ENCODE results near the gene LAPTM5. TPM values are rescaled to one million over a fixed set of nuclear protein-coding genes. Genes with fewer than 3 reads are reported as not detected.

Gene LAPTM5
- total RNA-seq, 1 donor from 2014 or later: 3.9 TPM

DNA sequence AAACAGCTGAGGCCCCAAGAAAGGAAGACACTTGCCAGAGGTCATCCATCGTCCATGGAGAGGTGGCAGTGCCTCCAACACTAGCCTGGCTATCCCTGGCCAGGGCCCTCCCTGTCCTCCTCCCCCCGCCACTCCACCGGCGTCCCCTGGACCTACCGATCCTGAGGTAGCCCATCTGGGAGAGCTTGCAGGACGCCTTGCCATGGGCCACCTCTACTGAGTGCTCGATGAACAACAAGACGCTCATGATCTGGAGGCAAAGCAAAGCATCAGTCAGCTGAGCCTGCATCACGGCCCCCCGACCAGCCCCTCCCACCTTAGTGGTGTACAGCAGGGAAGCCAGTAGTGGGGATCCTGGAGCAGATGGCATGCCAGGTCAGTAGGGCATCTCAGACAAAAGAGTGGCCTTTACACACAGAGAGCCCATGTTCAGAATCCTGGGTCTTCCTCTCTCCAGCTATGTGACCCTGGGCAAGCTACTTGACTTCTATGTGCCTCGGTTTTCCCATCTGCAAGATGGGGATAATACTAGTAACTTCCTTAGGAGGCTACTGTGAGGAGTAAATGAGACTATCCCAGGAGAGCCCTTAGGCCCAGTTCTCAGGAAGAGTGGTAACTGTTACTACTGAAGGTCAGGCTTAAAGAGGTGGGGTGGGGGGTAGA is 15.1 kb downstream of the LAPTM5 start:
- no peak for DNase-seq

- no peak for DNase-seq
These were observed 16.2 kb downstream of the LAPTM5 start for GRCh38 chr1:30741239-30741894.

GRCh38 chr1:30740251-30741238 is 17.0 kb downstream of the LAPTM5 start:
- DNase-seq: no peak

DNA sequence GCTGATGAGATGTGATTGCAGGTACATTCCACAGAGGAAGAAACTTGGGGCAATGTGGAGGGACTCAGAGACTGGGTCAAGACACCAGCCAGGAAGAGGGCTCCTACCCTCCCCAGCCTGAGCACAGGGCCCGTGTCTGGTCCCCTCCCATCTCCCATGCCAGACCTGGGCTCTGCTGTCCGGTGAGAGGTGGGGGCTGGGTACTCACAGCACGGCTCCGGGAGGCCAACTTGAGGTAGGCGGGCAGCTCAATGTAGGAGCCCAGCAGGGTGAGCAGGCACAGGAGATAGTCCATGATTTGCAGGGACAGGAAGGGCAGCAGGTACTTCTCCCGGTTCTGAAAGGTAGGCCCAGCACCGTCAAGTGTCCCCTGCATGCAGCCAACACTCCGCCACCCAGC is 18.0 kb downstream of the LAPTM5 start:
- DNase-seq: no peak

DNA sequence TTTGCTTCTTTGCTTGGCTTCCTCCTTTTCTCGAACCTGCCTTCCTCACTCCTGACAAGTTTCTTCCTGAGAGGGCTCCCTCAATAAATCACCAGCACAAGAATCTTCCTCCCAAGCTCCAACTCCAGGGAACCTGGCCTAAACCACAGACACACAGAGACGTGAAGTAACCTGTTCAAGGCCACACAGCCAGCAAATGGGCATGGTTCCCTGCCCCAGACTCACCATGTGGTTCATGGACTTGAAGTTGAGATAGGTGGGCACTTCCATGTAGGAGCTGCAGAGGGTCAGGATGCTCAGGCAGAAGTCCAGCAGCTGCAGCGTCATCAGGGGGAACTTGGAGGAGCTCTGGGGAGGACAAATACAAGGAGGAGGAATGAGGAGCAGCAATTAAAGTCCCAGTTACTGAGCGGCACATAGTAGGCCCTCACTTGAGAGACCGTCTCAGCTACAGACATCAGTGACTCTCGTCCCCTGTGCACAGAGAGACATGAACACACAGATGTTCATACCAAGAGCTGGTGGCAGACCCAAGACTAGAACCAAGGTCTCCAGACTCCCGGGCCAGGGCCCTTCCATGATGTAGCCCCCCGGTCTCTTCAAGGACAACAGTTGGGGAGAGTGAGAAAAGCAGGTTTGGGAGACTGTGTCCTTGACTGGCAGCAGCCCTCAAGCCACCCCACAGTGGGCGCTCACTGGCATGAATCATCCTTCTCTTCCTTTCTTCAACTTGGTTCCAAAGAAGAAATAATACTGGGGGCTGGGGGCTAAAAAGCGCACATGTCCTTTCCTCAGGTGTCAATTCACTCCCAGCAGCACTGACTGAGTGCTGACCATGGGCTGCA is 18.6 kb downstream of the LAPTM5 start:
- no peak for DNase-seq

DNA sequence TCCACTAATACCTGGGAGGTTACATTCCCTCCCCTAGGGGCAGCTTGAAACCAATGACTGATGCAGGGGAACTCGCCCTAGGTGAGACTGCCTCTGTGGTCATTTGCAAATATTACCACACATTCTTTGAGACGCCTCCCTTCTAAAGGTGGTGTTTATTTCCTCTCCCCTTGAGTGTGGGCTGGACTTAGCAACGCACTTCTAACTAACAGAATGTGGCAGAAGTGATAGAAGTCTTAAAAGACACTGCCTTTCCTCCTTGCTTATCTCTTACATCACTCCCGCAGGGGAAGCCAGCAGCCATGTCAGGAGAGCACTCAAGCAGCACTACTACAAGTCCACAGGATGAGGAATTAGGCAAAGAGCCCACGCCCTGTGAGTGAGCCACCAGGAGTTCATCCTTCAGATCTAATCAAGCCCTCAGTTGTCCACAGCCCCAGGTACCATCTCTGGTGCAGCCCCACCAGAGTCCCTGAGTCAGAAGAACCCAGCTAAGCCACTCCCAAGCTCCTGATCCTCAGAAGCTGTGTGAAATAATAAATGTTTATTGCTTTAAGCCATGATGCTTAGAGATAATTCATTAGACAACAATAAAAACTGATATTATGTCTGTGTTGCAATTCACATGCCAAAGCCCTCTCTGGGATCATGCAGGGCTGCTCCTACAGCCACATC is 19.4 kb downstream of the LAPTM5 start:
- no peak for DNase-seq

- DNase-seq: no peak
These were observed 20.1 kb downstream of the LAPTM5 start for GRCh38 chr1:30737357-30738039.

DNA sequence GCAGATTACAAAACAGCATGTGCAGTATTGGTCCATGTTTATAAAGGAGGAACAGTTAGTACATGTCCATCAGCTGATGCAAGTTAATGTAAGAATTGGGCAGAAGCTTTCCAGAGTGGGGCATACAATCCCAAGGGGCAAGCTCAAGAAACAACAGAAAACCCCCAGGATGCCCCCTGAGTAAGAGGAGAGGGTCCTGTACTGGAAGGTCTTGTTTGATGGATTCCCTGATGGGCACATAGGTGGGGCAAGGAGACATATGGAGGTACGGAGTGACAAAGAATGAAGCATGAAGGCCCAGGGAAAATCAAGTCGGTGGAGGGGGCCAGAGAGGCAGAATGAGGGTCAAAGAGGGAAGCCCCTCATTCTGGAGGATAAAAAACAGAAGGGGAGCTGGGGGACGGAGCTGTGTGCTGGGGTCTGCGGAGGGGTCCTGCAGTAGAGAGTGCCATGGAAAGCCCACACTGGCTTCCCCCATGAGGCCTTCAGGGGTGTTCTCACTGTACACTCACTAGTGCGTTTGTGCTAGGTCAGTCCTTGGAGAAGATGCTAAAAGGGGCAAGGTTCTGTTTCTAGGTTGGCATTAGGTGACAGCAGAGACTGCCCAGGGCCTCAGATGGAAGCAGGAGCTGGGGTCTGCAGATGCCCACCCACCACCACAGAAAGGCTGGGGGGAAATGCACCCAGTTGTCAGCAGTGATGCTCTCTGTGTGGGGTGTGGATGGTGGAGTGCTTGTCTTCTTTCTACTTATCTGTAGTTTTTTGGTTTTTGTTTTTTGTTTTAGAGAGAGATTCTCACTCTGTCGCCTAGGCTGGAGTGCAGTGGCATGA is 21.7 kb downstream of the LAPTM5 start:
- no peak for DNase-seq

- DNase-seq: no peak
These were observed 22.4 kb downstream of the LAPTM5 start for GRCh38 chr1:30735124-30735523.

DNA sequence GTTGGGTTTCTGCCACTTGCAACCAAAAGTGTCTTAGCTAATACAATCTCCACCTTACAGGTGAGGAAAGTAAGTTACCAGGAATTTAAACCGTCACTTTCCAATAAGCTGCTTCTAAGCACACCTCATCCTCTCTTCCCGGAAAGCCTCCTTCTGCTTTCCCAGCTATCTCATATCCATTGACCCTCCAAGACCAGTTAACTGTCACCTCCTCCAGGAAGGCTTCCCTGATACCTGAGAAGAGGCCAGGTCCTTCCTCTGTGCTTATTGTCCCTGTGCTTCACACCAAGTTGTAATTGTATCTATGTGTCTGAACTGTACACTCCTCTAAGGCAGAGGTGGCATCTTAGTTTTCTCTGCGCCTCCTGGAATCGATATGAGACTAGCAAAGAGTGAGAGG is 23.0 kb downstream of the LAPTM5 start:
- DNase-seq: no peak

DNA sequence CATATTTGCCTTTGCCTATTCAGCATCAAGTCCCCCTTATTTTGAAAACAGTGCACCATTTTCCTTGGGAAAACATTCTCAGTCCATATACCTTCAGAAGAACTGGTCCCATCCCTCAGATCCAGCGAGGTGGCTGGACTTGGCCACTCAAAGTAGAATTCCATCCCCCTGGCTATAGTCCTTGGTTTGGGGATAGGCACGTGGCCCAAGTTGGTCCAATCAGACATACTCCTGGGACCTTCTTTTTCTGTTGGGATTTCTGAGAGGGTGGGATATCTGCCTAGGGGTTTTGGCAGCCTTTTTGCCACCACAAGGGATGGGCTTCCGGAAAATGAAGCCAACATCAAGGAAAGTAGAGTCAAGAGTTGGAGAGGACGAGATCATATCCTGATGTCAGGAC is 23.5 kb downstream of the LAPTM5 start:
- DNase-seq: no peak

DNA sequence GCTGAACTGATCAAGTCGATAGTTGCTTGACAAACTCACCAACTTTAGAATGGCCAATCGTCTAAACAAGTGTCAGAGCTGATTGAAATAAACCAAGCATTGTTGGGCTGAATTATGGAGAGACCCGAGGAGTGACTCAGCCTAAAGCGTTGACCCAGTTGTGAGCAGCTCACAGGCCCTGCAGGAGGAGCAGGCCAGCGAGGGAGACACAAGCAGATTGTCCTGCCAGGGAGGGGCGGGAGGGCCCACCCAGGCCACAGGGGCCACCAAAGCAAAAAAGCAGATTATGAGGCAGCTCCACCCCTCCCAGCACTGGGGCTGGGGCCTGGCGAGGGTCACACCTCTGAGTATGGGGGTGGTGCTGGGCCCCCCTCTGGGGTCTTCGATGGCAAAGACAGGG is 24.1 kb downstream of the LAPTM5 start:
- DNase-seq: no peak

DNA sequence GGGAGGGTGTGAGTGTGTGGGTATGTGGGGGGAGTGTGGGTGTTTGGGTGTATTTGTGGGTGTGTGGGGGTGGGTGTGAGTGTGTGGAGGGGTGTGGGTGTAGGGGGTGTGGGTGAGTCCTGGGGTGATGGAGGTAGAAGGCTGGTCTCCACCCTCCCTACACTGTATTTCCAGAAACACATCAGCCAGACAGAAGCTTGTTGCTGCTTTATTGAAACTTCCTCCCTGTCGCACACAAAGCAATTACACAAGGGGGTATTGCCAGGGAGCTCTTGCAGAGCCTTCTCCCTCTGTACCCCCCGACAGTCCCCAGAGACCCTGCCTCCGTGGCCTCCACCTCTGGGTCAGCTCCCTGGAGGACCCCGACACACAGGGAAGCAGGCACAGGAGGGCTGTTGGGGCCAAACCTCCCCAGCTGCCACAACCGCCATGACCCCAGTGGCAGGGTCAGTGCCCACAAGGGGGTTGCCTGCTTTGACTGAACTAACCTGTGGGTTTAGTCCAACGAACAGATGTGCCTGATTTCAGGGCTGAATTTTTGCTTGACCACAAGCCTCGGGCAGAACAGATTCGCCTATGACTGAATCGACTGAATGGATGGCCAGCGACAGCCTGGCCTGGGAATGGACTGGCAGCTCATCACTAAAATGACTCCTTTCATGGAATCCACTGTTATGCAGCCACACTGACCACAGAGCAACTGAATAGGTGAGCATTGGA is 25.1 kb downstream of the LAPTM5 start:
- DNase-seq: no peak

GRCh38 chr1:30731806-30732276 is 25.7 kb downstream of the LAPTM5 start:
- no peak for DNase-seq

DNA sequence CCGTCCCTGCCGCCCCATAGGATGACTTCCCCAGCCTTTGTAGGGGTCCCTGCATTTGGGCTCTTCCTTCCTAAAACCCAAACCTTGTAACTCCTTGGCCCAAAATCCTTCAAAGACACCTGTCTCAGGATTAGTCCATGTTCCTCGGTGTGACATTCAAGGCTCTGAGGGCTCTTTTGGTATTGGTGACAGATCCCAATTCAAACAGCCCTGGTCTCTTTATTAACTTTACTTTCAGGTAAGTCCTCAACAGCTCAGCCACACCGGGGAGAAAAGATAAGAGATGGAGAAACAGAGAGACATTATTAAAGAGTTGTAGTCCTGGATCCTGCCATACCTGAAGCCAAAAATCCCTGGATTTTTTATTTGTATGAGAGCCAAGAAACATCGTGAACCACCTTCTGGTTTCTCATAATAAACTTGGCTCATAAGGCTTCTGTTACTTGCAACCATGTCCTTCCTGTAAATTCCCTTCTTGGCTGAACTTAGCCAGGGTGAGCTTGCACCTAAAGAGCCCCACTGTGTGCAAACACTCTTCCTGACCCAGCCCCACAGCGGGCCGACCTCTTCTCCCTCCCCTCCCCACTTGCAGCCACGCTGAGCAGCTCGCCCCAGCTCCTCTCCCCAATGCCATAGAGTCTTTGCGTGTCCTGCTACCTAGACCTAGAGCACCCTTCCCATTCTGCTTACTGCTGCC is 26.3 kb downstream of the LAPTM5 start:
- DNase-seq: no peak

GRCh38 chr1:30730346-30731108 is 27.0 kb downstream of the LAPTM5 start:
- DNase-seq: no peak

GRCh38 chr1:30729901-30730300 is 27.7 kb downstream of the LAPTM5 start:
- no peak for DNase-seq

All from occipital lobe (tissue), 2 donors.